Measurements from ENCODE around the gene SLC9A7. TPM values are rescaled to one million over a fixed set of nuclear protein-coding genes. Genes with fewer than 3 reads are reported as not detected.
"Not testable (repeated sequence)": the region's sequence is repeated elsewhere in the genome, so short reads cannot be mapped to it uniquely, and the experiment has no call there.

SLC9A7 gene
- total RNA-seq, 1 donor from 2014 or later: 3.5 TPM

DNA sequence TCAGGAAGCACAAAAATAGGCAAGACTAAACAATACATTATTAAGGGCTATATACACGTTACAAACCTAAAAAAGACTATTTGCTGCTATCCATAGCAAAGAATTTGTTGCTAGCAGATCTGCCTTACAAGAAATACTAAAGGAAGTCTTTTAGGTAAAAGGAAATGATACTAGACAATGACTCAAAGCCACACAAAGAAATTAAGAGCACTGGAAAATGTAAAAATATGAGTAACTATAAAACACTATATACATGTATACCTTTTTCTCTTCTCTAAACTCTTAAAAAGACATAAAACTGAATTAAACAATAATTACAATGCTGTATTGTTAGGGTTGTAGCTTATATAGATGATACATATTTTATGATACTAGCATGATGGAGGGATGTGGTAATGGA lies 25.7 kb downstream of the SLC9A7 start:
- no peak overlapping the region for H3K4me3 ChIP-seq
- no peak for DNase-seq (ENCODE audit: low spot score)
- H3K79me2 ChIP-seq (ENCODE audit: low read depth): no peaks in the 10 kb centered on the region
- Mint-ChIP-seq H3K4me3 (no peak overlapping the region), H3K36me3 (no peaks in the 10 kb centered on the region), H3K4me1 (no peaks in the 10 kb centered on the region), H3K27me3 (ENCODE audit: insufficient read depth, low read depth) (no peaks in the 10 kb centered on the region), H3K9me3 (peaks cover 12% of the 10 kb centered on the region), H3K27ac (no peak overlapping the region)
- H3K9ac ChIP-seq: no peak overlapping the region
- H3K36me3 ChIP-seq: no peaks in the 10 kb centered on the region
- no peaks in the 10 kb centered on the region for H3K4me1 ChIP-seq
- H3K27ac ChIP-seq: no peak overlapping the region
- H3F3A ChIP-seq (ENCODE audit: low read depth): no peaks in the 10 kb centered on the region
- no peak for TF ChIP-seq EZH2 (IDR thresholded peaks at IDR 0.05)
- TF ChIP-seq, protein P1, sequence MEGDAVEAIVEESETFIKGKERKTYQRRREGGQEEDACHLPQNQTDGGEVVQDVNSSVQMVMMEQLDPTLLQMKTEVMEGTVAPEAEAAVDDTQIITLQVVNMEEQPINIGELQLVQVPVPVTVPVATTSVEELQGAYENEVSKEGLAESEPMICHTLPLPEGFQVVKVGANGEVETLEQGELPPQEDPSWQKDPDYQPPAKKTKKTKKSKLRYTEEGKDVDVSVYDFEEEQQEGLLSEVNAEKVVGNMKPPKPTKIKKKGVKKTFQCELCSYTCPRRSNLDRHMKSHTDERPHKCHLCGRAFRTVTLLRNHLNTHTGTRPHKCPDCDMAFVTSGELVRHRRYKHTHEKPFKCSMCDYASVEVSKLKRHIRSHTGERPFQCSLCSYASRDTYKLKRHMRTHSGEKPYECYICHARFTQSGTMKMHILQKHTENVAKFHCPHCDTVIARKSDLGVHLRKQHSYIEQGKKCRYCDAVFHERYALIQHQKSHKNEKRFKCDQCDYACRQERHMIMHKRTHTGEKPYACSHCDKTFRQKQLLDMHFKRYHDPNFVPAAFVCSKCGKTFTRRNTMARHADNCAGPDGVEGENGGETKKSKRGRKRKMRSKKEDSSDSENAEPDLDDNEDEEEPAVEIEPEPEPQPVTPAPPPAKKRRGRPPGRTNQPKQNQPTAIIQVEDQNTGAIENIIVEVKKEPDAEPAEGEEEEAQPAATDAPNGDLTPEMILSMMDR (IDR thresholded peaks at IDR 0.05): no peak
- no peak for TF ChIP-seq EZH2phosphoT487 (IDR thresholded peaks at IDR 0.05)
- H2AFZ ChIP-seq (replicated peaks): no peak overlapping the region
- H3K9me3 ChIP-seq (ENCODE audit: low read depth): peaks cover 20% of the 10 kb centered on the region
- no peak overlapping the region for H3K4me2 ChIP-seq
- no peaks in the 10 kb centered on the region for H4K20me1 ChIP-seq (ENCODE audit: low read depth)
- H3K27me3 ChIP-seq: no peaks in the 10 kb centered on the region

DNA sequence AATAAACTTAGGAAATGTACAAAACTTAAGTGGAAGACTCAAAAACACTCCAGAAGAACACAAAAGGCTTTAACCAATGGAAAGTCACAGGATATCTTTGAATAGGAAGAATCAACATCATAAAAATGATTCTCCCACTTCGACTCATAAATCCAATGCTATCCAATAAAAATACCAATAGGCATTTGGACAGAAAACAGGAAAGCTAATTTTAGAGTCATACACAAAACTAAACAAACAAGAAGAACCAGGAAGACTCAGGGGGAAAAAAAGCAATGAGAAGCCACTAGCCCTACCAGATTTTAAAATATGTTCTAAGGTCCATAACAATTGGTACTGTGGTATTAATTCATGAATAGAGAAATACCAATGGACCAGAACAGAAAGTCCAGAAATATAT lies 28.2 kb downstream of the SLC9A7 start:
- Mint-ChIP-seq H3K27ac (no peak overlapping the region), H3K4me1 (no peaks in the 10 kb centered on the region), H3K27me3 (ENCODE audit: insufficient read depth, low read depth) (no peaks in the 10 kb centered on the region), H3K9me3 (peaks cover 7% of the 10 kb centered on the region), H3K4me3 (no peak overlapping the region), H3K36me3 (no peaks in the 10 kb centered on the region)
- DNase-seq (ENCODE audit: low spot score): no peak
- H2AFZ ChIP-seq (replicated peaks): no peak overlapping the region
- H3K27me3 ChIP-seq: no peaks in the 10 kb centered on the region
- H3K36me3 ChIP-seq: no peaks in the 10 kb centered on the region
- no peaks in the 10 kb centered on the region for H4K20me1 ChIP-seq (ENCODE audit: low read depth)
- H3K9me3 ChIP-seq (ENCODE audit: low read depth): peaks cover 4% of the 10 kb centered on the region
- no peak overlapping the region for H3K4me3 ChIP-seq
- no peaks in the 10 kb centered on the region for H3K79me2 ChIP-seq (ENCODE audit: low read depth)
- H3K27ac ChIP-seq: no peak overlapping the region
- H3F3A ChIP-seq (ENCODE audit: low read depth): no peaks in the 10 kb centered on the region
- no peak overlapping the region for H3K4me2 ChIP-seq
- H3K9ac ChIP-seq: no peak overlapping the region
- no peaks in the 10 kb centered on the region for H3K4me1 ChIP-seq
- TF ChIP-seq EZH2phosphoT487 (IDR thresholded peaks at IDR 0.05): no peak

DNA sequence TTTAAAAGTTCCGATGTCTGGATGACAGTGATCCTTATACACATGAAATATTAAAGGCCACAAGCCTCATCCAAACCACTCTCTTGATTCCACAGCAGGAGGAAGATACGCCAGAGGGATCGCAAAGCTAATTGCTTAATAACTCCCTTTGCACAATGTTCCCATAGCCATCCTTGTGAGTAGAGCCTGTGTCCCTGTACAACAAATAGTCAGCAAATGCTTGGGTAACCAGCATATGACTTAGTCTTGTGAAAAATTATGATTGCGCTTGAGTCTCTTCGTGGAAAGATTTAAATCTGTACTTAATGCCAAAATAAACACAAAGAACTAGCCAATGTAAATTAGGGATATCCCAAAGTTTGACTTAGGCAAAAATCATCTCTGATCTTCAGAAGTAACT lies 31.5 kb downstream of the SLC9A7 start:
- Histone ChIP-seq H2AFZ (replicated peaks) (no peak overlapping the region), H3K36me3 (no peaks in the 10 kb centered on the region), H4K20me1 (ENCODE audit: low read depth) (no peaks in the 10 kb centered on the region), H3K9me3 (ENCODE audit: low read depth) (no peaks in the 10 kb centered on the region), H3K9ac (no peak overlapping the region), H3K27me3 (no peaks in the 10 kb centered on the region), H3K79me2 (ENCODE audit: low read depth) (no peaks in the 10 kb centered on the region), H3K4me2 (no peak overlapping the region), H3K4me1 (no peaks in the 10 kb centered on the region), H3K4me3 (no peak overlapping the region), H3K27ac (no peak overlapping the region), H3F3A (ENCODE audit: low read depth) (no peaks in the 10 kb centered on the region)
- Mint-ChIP-seq H3K27me3 (ENCODE audit: insufficient read depth, low read depth) (no peaks in the 10 kb centered on the region), H3K9me3 (peaks cover 4% of the 10 kb centered on the region), H3K36me3 (no peaks in the 10 kb centered on the region), H3K4me3 (no peak overlapping the region), H3K27ac (no peak overlapping the region), H3K4me1 (no peaks in the 10 kb centered on the region)
- TF ChIP-seq EZH2phosphoT487 (IDR thresholded peaks at IDR 0.05) (no peak), EZH2 (IDR thresholded peaks at IDR 0.05) (no peak)
- TF ChIP-seq, protein P1 (IDR thresholded peaks at IDR 0.05): no peak
- no peak for DNase-seq (ENCODE audit: low spot score)

DNA sequence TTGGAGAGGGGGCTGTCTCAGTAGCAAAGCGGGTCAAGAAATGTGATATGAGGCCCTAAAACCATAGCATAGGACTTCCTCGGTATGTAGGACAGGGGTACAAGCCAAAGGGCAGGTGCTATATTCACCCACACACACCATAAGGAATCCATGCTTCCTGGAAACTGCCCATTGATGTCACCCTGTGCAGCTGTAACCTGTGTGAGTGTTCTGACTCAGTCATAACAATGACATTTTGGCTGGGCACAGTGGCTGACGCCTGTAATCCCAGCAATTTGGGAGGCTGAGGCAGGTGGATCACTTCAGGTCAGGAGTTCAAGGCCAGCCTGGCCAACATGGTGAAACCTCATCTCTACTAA lies 35.4 kb downstream of the SLC9A7 start:
- not testable (repeated sequence) for H3K27ac Mint-ChIP-seq; H3K4me3 ChIP-seq; H4K20me1 ChIP-seq (ENCODE audit: low read depth); DNase-seq (ENCODE audit: low spot score); H3F3A ChIP-seq (ENCODE audit: low read depth); H3K4me1 Mint-ChIP-seq; H3K27me3 ChIP-seq; H3K4me1 ChIP-seq; H3K9ac ChIP-seq; H3K27me3 Mint-ChIP-seq (ENCODE audit: insufficient read depth, low read depth); H3K36me3 ChIP-seq; H3K36me3 Mint-ChIP-seq; H3K4me3 Mint-ChIP-seq; H2AFZ ChIP-seq (replicated peaks); H3K9me3 Mint-ChIP-seq; H3K79me2 ChIP-seq (ENCODE audit: low read depth); H3K9me3 ChIP-seq (ENCODE audit: low read depth); H3K4me2 ChIP-seq; H3K27ac ChIP-seq

Data from neural progenitor cell (in vitro differentiated cells).